Astrocyte (in vitro differentiated cells and primary cell): ENCODE measurements around the gene TMEM115.

Experiments
- EZH2 ChIP-seq: IDR thresholded peaks from 2 replicates; pipeline ENCODE4 v1.6.1; 2012; ENCODE audit warnings: mild to moderate bottlenecking, low read length, inconsistent platforms; ENCODE audit not compliant: insufficient read depth
- TF ChIP-seq, protein P1 (sequence below): IDR thresholded peaks from 2 replicates; pipeline ENCODE4 v1.5.1; 2011; ENCODE audit warnings: low read depth, mild to moderate bottlenecking, inconsistent platforms, low read length, moderate library complexity; ENCODE audit not compliant: insufficient read depth

DNA sequence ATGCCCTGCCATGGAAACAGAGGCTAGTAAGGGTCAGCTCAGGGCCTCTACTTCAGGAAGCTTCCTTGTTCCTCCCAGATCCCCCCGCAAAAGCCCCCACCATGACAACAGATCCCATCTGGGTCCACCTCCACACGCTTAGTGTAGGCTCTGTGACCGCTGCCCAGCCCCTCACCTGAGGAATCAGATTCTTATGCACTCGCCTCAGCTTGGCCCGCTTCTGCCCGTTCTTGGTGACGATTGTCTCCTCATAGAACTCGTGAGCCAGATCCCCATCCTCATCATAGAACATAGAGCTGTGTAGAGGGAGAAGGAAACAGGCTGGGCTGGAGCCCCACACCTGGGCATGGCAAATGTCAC, 33.2 kb downstream of the TMEM115 start:
- TF ChIP-seq, protein P1, sequence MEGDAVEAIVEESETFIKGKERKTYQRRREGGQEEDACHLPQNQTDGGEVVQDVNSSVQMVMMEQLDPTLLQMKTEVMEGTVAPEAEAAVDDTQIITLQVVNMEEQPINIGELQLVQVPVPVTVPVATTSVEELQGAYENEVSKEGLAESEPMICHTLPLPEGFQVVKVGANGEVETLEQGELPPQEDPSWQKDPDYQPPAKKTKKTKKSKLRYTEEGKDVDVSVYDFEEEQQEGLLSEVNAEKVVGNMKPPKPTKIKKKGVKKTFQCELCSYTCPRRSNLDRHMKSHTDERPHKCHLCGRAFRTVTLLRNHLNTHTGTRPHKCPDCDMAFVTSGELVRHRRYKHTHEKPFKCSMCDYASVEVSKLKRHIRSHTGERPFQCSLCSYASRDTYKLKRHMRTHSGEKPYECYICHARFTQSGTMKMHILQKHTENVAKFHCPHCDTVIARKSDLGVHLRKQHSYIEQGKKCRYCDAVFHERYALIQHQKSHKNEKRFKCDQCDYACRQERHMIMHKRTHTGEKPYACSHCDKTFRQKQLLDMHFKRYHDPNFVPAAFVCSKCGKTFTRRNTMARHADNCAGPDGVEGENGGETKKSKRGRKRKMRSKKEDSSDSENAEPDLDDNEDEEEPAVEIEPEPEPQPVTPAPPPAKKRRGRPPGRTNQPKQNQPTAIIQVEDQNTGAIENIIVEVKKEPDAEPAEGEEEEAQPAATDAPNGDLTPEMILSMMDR = no peak
- no peak for TF ChIP-seq EZH2
